Ishikawa (cell line): ENCODE data around the gene CLCA2.

Experiments used
- CEBPB ChIP-seq: IDR thresholded peaks from 2 replicates; pipeline ENCODE4 v1.6.1; 2012
- EP300 ChIP-seq: IDR thresholded peaks from 2 replicates; pipeline ENCODE4 v1.6.1; 2012; ENCODE audit warnings: borderline replicate concordance
- NFIC ChIP-seq: IDR thresholded peaks from 2 replicates; pipeline ENCODE4 v1.6.1; 2012
- TAF1 ChIP-seq: IDR thresholded peaks from 2 replicates; pipeline ENCODE4 v1.6.1; 2012; ENCODE audit warnings: low read depth, mild to moderate bottlenecking
- TEAD4 ChIP-seq: IDR thresholded peaks from 2 replicates; pipeline ENCODE4 v1.6.1; 2012
- YY1 ChIP-seq: IDR thresholded peaks from 2 replicates; pipeline ENCODE4 v1.6.1; 2012; ENCODE audit warnings: low read depth
- TF ChIP-seq, protein P1 (sequence below): IDR thresholded peaks from 2 replicates; pipeline ENCODE4 v1.6.1; 2012

DNA sequence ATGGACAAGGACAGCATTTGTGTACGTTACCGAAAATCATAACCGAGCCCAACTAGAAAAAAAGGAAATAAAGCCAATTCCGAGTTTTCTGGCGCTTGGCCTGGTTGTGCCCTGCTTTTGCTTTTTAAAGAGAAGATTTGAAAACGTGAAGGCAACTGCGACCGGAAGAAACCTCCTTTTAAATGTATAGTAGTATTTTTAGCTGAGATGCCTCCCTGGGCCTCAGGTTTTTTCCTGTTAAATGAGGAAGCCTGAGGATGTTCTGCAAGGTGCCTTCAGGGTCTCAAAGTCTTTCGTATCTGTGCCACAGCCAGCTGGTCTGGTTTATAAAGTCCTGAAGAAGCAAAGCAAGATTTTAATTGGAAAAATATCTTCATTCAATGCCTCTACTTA is 27.5 kb upstream of the CLCA2 start:
- TF ChIP-seq, protein P1, sequence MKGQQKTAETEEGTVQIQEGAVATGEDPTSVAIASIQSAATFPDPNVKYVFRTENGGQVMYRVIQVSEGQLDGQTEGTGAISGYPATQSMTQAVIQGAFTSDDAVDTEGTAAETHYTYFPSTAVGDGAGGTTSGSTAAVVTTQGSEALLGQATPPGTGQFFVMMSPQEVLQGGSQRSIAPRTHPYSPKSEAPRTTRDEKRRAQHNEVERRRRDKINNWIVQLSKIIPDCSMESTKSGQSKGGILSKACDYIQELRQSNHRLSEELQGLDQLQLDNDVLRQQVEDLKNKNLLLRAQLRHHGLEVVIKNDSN, result no peak
- no peak for TF ChIP-seq NFIC
- no peak for TF ChIP-seq CEBPB
- no peak for TF ChIP-seq TEAD4
- no peak for TF ChIP-seq YY1
- no peak for TF ChIP-seq TAF1
- TF ChIP-seq EP300, result no peak
